Duodenal mucosa (tissue), 2 donors: ENCODE data around the gene ARID3B.
"Not testable (repeated sequence)": the region's sequence is repeated elsewhere in the genome, so short reads cannot be mapped to it uniquely, and the experiment has no call there.

Experiments
- H3K27ac ChIP-seq: one replicate; pipeline ENCODE4 v1.7.0; 2013; ENCODE audit warnings: low read depth, low read length
- H3K27me3 ChIP-seq, 2 donors: one replicate each; pipeline ENCODE4 v1.7.0; 2013; ENCODE audit warnings: low read length in 2 of 2, control low read depth in 1 of 2; ENCODE audit not compliant: insufficient read depth in 2 of 2, control insufficient read depth in 1 of 2
- H3K36me3 ChIP-seq, 2 donors: one replicate each; pipeline ENCODE4 v1.7.0; 2013; ENCODE audit warnings: low read length in 2 of 2, control low read depth in 1 of 2; ENCODE audit not compliant: insufficient read depth in 2 of 2, control insufficient read depth in 1 of 2
- H3K4me1 ChIP-seq, 2 donors: one replicate each; pipeline ENCODE4 v1.7.0; 2013; ENCODE audit warnings: low read length in 2 of 2, control low read depth in 1 of 2; ENCODE audit not compliant: insufficient read depth in 2 of 2, control insufficient read depth in 1 of 2
- H3K4me3 ChIP-seq, 2 donors: one replicate each; pipeline ENCODE4 v1.7.0; 2013; ENCODE audit warnings: low read length in 2 of 2, low read depth in 1 of 2
- H3K9ac ChIP-seq, 2 donors: one replicate each; pipeline ENCODE4 v1.7.0; 2013; ENCODE audit warnings: low read length in 2 of 2, low read depth in 1 of 2
- H3K9me3 ChIP-seq, 2 donors: one replicate each; pipeline ENCODE4 v1.7.0; 2013; ENCODE audit warnings: low read length in 2 of 2, control low read depth in 1 of 2; ENCODE audit not compliant: control insufficient read depth in 1 of 2

Gene ARID3B

GRCh38 chr15:74511583-74511982, 29.4 kb upstream of the ARID3B start:
- H3K4me3 ChIP-seq: no peak overlapping the region
- H3K27ac ChIP-seq: no peak overlapping the region
- no peaks in the 10 kb centered on the region for H3K9me3 ChIP-seq
- H3K9ac ChIP-seq: no peak overlapping the region
- H3K27me3 ChIP-seq: no peaks in the 10 kb centered on the region
- H3K4me1 ChIP-seq: no peaks in the 10 kb centered on the region
- H3K36me3 ChIP-seq: no peaks in the 10 kb centered on the region

DNA sequence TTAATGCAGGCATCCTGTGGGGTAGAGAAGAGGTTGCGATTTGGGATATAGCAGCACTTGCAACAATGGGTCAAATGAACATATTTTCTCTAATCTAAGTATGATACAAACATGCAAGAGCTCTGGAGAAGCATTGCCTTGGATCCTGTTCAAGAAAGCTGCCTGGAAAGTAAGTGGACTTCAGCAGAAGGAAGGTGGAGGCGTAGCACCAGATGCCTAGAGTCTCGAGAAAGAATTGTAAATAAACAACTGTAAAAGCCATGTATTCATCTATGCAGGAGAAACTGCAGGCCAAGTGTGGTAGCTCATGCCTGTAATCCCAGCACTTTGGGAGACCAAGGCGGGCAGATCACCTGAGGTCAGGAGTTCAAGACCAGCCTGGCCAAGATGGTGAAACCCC, 27.0 kb upstream of the ARID3B start:
- H3K27ac ChIP-seq, H3K9me3 ChIP-seq, H3K4me3 ChIP-seq: not testable (repeated sequence)

GRCh38 chr15:74517096-74517495, 23.9 kb upstream of the ARID3B start:
- no peaks in the 10 kb centered on the region for H3K36me3 ChIP-seq
- H3K4me1 ChIP-seq: no peaks in the 10 kb centered on the region
- H3K27me3 ChIP-seq: no peaks in the 10 kb centered on the region
- H3K27ac ChIP-seq: no peak overlapping the region
- H3K4me3 ChIP-seq: no peak overlapping the region
- no peaks in the 10 kb centered on the region for H3K9me3 ChIP-seq
- H3K9ac ChIP-seq: no peak overlapping the region

More for the DNA sequence above, 27.0 kb upstream of the ARID3B start:
- not testable (repeated sequence) for H3K9ac ChIP-seq, H3K36me3 ChIP-seq, H3K27me3 ChIP-seq, H3K4me1 ChIP-seq

- H3K4me3 ChIP-seq: no peak overlapping the region
- no peak overlapping the region for H3K9ac ChIP-seq
- H3K27ac ChIP-seq: no peak overlapping the region
- H3K9me3 ChIP-seq: no peaks in the 10 kb centered on the region
- no peaks in the 10 kb centered on the region for H3K36me3 ChIP-seq
- peaks cover 0 to 4% of the 10 kb centered on the region in 2 donors for H3K4me1 ChIP-seq
- no peaks in the 10 kb centered on the region for H3K27me3 ChIP-seq
These were observed 21.7 kb upstream of the ARID3B start for GRCh38 chr15:74519311-74519710.

- Histone ChIP-seq H3K27me3 (no peaks in the 10 kb centered on the region), H3K36me3 (no peaks in the 10 kb centered on the region), H3K9me3 (no peaks in the 10 kb centered on the region), H3K27ac (no peak overlapping the region), H3K4me3 (no peak overlapping the region), H3K9ac (no peak overlapping the region), H3K4me1 (peaks cover 0 to 4% of the 10 kb centered on the region in 2 donors)
These were observed 20.6 kb upstream of the ARID3B start for GRCh38 chr15:74520407-74520806.

- Histone ChIP-seq H3K4me3 (no peak overlapping the region), H3K9me3 (no peaks in the 10 kb centered on the region), H3K9ac (no peak overlapping the region), H3K36me3 (no peaks in the 10 kb centered on the region), H3K27ac (no peak overlapping the region), H3K4me1 (peaks cover 0 to 4% of the 10 kb centered on the region in 2 donors), H3K27me3 (no peaks in the 10 kb centered on the region)
These were observed 17.0 kb upstream of the ARID3B start for GRCh38 chr15:74523982-74524381.

- Histone ChIP-seq H3K4me3 (no peak overlapping the region), H3K27me3 (no peaks in the 10 kb centered on the region), H3K9me3 (no peaks in the 10 kb centered on the region)
These were observed 15.7 kb upstream of the ARID3B start for GRCh38 chr15:74525309-74525708.

DNA sequence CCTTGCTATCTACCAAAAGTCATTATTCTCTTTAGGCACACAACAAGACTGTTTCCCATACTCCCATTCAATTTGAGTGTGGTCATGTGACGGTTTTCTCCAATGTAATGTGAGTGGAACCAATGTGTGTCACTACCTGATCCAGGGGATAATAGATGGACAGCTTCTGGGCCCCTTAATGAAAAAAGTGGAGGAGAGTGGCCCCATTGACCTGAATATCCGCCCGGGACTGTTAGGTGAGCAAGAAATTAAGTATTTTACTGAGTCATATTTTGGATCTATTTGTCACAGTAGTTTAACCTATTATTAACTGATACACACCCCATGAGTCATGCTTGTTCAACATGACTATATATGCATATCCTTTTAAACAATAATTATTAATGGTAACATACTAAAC, 15.1 kb upstream of the ARID3B start:
- no peak overlapping the region for H3K4me3 ChIP-seq
- H3K36me3 ChIP-seq: no peaks in the 10 kb centered on the region
- H3K27ac ChIP-seq: no peak overlapping the region
- no peaks in the 10 kb centered on the region for H3K27me3 ChIP-seq
- no peaks in the 10 kb centered on the region for H3K9me3 ChIP-seq
- no peak overlapping the region for H3K9ac ChIP-seq
- peaks cover 0 to 4% of the 10 kb centered on the region in 2 donors for H3K4me1 ChIP-seq

More at GRCh38 chr15:74525309-74525708, 15.7 kb upstream of the ARID3B start:
- Histone ChIP-seq H3K36me3 (no peaks in the 10 kb centered on the region), H3K9ac (no peak overlapping the region), H3K4me1 (peaks cover 0 to 4% of the 10 kb centered on the region in 2 donors), H3K27ac (no peak overlapping the region)

DNA sequence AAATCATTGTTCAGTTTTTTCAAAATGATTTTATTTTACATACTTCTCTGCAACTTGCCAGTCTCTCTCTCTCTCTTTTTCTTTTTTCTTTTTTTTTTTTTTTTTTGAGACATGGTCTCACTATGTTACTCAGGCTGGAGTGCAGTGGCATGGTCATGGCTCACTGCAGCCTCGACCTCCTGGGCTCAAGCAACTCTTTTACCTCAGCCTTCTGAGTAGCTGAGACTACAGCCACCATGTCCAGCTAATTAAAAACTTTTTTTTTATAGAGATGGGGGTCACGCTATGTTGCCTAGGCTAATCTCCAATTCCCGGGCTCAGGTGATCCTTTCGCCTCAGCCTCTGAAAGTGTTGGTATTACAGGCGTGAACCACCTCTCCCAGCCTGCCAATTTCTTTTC, 12.1 kb upstream of the ARID3B start:
- Histone ChIP-seq H3K27ac (no peak overlapping the region), H3K9me3 (no peaks in the 10 kb centered on the region), H3K36me3 (no peaks in the 10 kb centered on the region), H3K9ac (no peak overlapping the region), H3K4me3 (no peak overlapping the region), H3K27me3 (no peaks in the 10 kb centered on the region), H3K4me1 (no peaks in the 10 kb centered on the region)

DNA sequence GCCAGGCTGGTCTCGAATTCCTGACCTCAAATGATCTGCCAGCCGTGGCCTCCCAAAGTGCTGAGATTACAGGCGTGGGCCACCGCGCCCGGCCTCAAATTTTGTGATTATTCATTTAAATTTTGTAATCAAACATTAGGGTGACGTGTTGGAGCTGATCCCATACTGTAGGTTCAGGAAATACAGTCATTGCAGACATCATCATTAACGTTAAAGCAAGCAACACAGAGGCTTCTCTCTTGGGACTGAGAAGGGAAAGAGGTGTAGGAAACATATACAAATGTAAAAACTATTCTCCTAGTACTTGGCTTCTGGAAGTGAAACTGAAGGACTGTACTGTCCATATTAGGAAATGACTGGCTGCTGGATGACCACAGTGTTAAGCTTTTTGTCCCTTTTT, 11.1 kb upstream of the ARID3B start:
- Histone ChIP-seq H3K4me3 (no peak overlapping the region), H3K27ac (no peak overlapping the region), H3K27me3 (no peaks in the 10 kb centered on the region), H3K9ac (no peak overlapping the region), H3K4me1 (no peaks in the 10 kb centered on the region), H3K9me3 (no peaks in the 10 kb centered on the region), H3K36me3 (no peaks in the 10 kb centered on the region)

- Histone ChIP-seq H3K27me3 (no peaks in the 10 kb centered on the region), H3K4me1 (no peaks in the 10 kb centered on the region), H3K9me3 (no peaks in the 10 kb centered on the region), H3K4me3 (no peak overlapping the region), H3K9ac (no peak overlapping the region), H3K27ac (no peak overlapping the region), H3K36me3 (no peaks in the 10 kb centered on the region)
These were observed 10.3 kb upstream of the ARID3B start for GRCh38 chr15:74530771-74531143.
